ENCODE results near the gene DPP7. TPM values are rescaled to one million over a fixed set of nuclear protein-coding genes. Genes with fewer than 3 reads are reported as not detected.

Gene DPP7
- polyA plus RNA-seq, 3 donors from 2014 or later: 136 to 176 (median 168) TPM

DNA sequence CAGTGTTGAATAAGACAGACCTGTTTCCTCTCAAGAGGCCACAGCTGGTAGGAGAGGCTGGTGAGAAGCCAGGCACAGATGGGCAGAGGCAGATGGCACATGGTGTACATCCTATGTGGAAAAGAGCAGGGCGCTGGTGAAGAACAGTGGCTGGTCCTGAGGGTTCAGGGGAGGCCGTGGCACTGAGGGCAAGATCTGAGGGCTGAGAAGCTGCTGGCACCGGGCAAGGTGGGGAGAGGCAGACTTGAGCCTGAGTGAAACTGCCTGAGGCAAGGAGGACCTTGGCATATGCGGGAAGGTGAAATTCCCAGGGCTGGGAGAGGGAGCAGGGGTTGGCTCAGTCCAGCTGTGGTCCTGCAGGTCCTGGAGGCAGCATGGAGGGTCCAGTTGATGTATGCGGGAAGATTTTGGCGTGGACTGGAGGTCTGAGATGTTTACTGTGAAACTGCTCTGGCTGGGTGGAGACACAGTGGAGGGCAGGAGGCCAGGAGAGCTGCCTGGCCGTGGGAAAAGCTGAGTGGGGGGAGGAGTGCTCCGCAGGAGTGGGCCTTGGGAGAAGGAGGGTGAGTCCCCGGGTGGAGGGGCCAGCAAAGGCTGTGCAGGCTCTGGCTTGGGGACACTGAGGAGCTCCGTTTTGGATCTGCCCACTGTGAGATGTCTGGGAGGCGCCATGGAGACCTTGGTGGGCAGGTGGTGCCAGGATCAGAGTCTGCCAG, 25.1 kb downstream of the DPP7 start:
- DNase-seq: no peak
- Mint-ChIP-seq H3K27ac (peak overlapping the region in 4 of 6 donors; percentile 53 to 90 (median 76)), H3K9me3 (no peaks in the 10 kb centered on the region), H3K27me3 (ENCODE audit: low read depth in 3 of 3) (peaks cover 4 to 8% (median 5%) of the 10 kb centered on the region in 3 donors), H3K36me3 (peaks cover 0 to 10% (median 10%) of the 10 kb centered on the region in 3 donors), H3K4me3 (peak overlapping the region in 2 of 5 donors; percentile 10 to 20), H3K4me1 (peaks cover 21 to 28% of the 10 kb centered on the region in 2 donors)

DNA sequence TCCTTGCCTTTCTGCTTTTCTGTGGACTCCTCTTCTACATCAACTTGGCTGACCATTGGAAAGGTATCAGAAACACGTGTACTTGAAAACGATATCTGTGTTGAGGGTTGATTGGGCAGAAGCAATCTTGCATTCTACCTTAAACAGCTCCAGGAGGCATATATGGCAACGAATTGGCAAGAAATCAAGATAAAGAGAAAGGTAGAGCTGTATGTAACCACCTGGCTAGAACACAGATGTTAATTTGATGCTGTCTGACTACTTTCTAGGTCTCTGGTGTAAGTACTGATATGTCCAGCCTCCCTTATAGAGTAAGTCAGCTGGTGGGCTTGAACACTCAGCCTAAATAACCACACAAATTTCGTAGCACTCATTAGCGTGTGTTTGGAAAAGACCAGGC, 26.4 kb downstream of the DPP7 start:
- peak overlapping the region; percentile 43 to 96 (median 90) for H3K27ac Mint-ChIP-seq
- peak overlapping the region; percentile 85 to 89 (median 87) for H3K4me3 Mint-ChIP-seq
- no peaks in the 10 kb centered on the region for H3K9me3 Mint-ChIP-seq
- peaks cover 19 to 28% of the 10 kb centered on the region in 2 donors for H3K4me1 Mint-ChIP-seq
- peaks cover 4 to 8% (median 5%) of the 10 kb centered on the region in 3 donors for H3K27me3 Mint-ChIP-seq (ENCODE audit: low read depth in 3 of 3)
- peaks cover 0 to 10% (median 7%) of the 10 kb centered on the region in 3 donors for H3K36me3 Mint-ChIP-seq
- DNase-seq: no peak

DNA sequence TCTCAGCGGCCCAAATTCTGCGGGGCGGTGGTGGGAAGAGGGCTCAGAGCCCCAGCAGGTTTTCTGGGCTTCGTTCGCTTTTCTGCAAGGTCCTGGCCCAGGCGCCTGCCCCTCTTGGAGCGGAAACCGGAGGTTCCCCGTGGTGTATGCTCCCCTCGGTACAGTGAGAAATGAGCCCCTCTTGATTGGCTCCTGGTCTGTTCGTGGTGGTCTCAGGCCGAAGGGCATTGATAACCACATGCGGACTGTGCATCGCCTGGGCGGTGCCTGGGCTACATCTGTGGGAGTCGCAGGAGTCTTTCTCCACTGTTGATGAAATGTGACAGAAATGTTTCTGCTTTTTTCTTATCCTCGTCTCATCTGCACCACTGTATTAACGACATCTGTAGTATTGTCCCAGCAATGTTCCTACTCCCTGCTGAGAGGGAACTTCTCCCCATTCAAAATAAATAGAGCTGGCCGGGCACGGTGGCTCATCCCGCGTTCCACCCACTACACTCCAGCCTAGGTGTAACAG, 27.1 kb downstream of the DPP7 start:
- H3K27ac Mint-ChIP-seq: peak overlapping the region; percentile 43 to 96 (median 90)
- DNase-seq: no peak
- H3K9me3 Mint-ChIP-seq: no peaks in the 10 kb centered on the region
- H3K27me3 Mint-ChIP-seq (ENCODE audit: low read depth in 3 of 3): peaks cover 4 to 8% (median 5%) of the 10 kb centered on the region in 3 donors
- peaks cover 19 to 28% of the 10 kb centered on the region in 2 donors for H3K4me1 Mint-ChIP-seq
- H3K4me3 Mint-ChIP-seq: peak overlapping the region; percentile 85 to 89 (median 87)
- H3K36me3 Mint-ChIP-seq: peaks cover 0 to 8% (median 5%) of the 10 kb centered on the region in 3 donors

DNA sequence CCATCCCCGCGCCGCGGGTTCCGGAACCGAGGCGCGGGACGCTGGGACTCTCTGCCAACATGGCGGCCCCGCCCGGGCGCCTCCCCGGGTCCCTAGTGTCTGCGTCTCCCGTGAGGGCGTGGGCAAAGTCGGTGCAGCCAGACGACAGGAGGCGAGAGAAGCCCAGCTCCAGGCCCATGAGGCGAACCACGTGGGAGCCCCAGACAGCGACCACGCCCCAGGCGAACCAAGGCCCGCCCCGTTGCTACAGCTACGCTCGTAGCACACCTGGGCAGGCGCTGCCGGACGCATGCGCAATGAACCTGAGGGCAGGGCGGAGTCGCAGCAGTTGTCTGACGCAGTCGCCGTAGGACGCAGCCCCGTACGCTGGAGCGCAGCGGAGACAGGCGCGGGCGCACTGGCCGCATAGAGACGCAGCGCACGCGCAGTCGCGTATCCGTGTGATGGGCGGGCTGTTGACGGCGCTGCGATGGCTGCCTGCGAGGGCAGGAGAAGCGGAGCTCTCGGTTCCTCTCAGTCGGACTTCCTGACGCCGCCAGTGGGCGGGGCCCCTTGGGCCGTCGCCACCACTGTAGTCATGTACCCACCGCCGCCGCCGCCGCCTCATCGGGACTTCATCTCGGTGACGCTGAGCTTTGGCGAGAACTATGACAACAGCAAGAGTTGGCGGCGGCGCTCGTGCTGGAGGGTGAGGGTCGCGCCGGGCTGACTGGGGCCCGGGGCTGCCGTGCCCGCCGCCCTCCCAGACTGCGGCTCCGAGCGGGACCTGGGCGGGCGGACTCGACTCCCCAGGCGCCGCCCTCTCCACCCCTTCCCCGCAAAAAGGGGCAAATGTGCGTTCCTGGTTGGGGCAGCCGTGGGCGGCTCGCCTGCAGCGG, 27.8 kb downstream of the DPP7 start, which contains the start of gene MAN1B1:
Gene MAN1B1, plus strand, starts transcription at position 455 of the 878 bp plus-strand sequence. Its CDS starts 15 bp downstream, at position 470.
- Mint-ChIP-seq H3K4me3 (peak within 1 kb of the TSS; percentile 85 to 91 (median 89)), H3K4me1 (peaks cover 19 to 28% of the 10 kb centered on the region in 2 donors), H3K9me3 (no peaks in the 10 kb centered on the region), H3K27ac (peak within 1 kb of the TSS; percentile 90 to 96 (median 93)), H3K36me3 (peaks cover 0 to 7% (median 4%) of the 10 kb centered on the region in 3 donors), H3K27me3 (ENCODE audit: low read depth in 3 of 3) (peaks cover 4 to 8% (median 5%) of the 10 kb centered on the region in 3 donors)
- DNase-seq: peak; percentile 98 to 99 (median 99)

DNA sequence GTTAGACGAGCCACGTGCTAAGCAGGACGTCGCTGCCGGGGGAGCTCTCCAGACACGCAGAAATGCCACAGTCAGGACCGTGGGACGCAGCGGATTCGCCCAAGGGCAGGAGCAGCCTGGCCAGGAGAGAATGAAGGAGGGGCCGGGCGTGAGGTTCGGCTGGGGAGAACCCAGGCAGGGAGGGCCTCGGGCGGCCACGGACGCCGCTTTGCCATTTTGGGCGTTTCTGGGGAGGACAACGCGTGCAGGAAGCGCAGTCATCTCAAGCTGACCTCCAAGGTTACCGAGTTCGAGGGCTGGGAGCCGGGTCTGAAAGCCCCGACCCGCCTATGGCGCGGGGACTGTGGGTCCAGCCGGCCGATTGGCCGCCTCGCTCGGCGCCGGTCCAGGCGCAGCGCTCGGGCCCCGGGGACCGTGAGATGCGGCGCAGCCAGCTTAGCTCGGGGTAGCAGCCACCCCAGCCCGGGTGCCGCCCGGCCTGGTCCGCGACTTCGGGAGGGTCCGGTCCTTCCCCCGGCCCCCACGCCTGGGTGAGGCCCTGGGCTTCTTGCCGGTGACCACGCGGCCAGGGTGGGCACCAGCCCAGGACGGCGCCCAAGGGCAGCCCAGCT, 28.5 kb downstream of the DPP7 start:
- H3K9me3 Mint-ChIP-seq: no peaks in the 10 kb centered on the region
- peaks cover 4 to 8% (median 5%) of the 10 kb centered on the region in 3 donors for H3K27me3 Mint-ChIP-seq (ENCODE audit: low read depth in 3 of 3)
- H3K4me3 Mint-ChIP-seq: peak overlapping the region; percentile 84 to 91 (median 89)
- peaks cover 19 to 28% of the 10 kb centered on the region in 2 donors for H3K4me1 Mint-ChIP-seq
- H3K36me3 Mint-ChIP-seq: peaks cover 0 to 5% (median 4%) of the 10 kb centered on the region in 3 donors
- DNase-seq: peak in 1 of 3 donors; percentile 28
- peak overlapping the region; percentile 87 to 94 (median 93) for H3K27ac Mint-ChIP-seq

DNA sequence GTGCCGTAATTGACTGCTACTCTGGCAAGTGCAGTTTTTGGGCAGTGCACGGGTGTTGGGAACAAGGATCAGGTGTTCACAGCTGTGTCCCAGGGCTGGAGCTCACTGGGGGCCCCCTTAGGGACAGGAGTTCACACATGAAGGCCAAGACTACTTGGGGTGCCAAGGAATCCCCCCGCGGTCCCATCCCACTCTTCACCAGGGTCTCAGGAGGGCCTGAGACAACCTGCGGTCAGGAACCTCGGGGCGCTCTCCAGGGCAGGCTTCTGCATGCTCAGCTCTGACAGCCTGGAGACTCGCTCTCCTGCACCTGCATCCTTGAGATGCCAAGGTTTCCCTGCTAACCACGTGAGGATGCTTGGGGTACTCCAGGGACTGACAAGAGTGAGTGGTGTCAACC, 30.0 kb downstream of the DPP7 start:
- Mint-ChIP-seq H3K4me1 (peaks cover 22 to 27% of the 10 kb centered on the region in 2 donors), H3K4me3 (no peak overlapping the region), H3K27me3 (ENCODE audit: low read depth in 3 of 3) (peaks cover 4 to 8% (median 5%) of the 10 kb centered on the region in 3 donors), H3K36me3 (peaks cover 0 to 4% (median 4%) of the 10 kb centered on the region in 3 donors), H3K27ac (no peak overlapping the region), H3K9me3 (no peaks in the 10 kb centered on the region)
- no peak for DNase-seq

DNA sequence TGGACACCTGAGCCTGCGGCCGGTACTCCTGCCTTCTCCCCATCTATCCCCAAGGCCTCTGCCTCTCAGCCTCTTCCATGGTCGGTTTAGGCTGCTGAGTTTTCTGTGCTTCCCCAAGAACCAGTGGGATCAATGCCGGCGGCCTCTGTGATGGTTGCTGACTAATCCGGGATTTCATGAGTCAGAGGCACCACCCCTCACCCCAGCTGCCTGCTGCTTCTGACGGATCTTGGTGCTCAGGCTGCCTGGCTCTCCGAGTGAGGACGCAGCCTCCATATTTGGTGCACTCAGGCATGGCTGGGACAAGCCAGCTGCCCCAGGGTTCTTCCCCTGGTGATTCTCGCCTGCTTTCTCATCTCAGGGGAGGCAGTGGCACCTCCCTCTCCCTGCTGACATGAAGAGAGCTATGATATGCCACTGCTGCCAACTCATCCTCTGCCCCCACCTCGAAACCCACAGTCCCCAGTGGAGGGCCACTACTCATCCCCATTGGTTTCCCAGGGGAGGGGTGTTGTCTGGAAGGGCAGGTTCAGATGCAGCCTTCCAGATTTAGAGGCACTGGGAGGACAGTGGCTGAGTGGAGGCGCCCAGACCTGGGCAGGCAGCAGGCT, 31.0 kb downstream of the DPP7 start:
- no peaks in the 10 kb centered on the region for H3K36me3 Mint-ChIP-seq
- H3K4me1 Mint-ChIP-seq: peaks cover 17 to 21% of the 10 kb centered on the region in 2 donors
- no peak for DNase-seq
- no peak overlapping the region for H3K27ac Mint-ChIP-seq
- peaks cover 4 to 5% (median 5%) of the 10 kb centered on the region in 3 donors for H3K27me3 Mint-ChIP-seq (ENCODE audit: low read depth in 3 of 3)
- H3K9me3 Mint-ChIP-seq: no peaks in the 10 kb centered on the region
- no peak overlapping the region for H3K4me3 Mint-ChIP-seq

DNA sequence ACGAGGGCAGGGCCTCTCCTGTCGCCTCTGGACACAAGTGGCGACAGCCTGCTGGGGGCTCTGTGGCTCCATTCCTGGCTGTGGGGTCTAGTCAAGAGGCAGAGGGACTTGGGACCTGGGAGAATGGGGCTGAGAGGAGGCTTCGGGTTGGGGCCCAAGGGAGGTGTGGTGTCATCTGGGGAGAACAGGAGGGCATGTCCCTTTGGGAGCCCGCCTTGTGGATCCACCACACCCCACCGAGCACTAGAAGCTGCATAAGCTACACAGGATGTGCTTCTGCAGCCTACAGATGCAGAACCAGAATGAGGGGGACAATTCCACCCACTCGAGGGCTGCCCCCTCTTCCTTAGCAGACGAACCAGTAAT, 31.6 kb downstream of the DPP7 start:
- DNase-seq: no peak
- Mint-ChIP-seq H3K36me3 (no peaks in the 10 kb centered on the region), H3K27ac (no peak overlapping the region), H3K27me3 (ENCODE audit: low read depth in 3 of 3) (peaks cover 4 to 5% (median 4%) of the 10 kb centered on the region in 3 donors), H3K4me3 (no peak overlapping the region), H3K9me3 (no peaks in the 10 kb centered on the region), H3K4me1 (peaks cover 13 to 15% of the 10 kb centered on the region in 2 donors)

DNA sequence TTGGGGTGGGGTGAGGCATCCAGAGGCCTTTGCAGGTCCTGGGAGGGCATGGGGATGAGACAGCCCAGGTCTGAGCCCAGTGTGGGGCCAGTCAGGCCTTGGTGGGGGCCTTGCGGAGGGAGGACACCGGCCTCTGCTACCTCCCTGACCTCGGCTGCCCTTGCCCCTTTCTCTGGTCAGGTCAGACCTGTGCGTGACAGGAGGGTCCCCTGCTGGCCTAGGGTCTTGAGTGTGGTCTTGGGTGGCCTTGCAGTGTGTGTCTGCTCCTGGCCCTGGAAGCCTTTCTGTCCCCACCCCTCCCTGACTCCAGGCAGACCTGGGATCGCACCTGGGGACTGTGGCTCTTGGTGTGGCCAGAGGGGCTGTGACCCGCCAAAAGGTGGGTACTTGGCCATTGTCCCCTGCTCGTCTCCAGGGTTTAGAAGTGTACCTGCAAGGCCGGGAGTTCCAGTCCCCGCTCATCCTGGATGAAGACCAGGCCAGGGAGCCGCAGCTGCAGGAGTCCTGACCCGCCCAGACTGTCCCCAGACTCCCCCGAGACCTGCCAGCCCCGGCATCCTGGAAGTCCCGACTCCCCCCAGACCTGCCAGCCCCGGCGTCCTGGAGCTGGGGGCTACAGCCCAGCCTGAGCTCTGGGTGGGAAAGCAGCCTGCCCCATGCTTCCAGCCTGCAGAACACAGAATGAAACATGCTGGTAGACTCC, 32.2 kb downstream of the DPP7 start:
- Mint-ChIP-seq H3K27me3 (ENCODE audit: low read depth in 3 of 3) (peaks cover 4 to 5% (median 4%) of the 10 kb centered on the region in 3 donors), H3K4me1 (peaks cover 8 to 10% of the 10 kb centered on the region in 2 donors), H3K36me3 (no peaks in the 10 kb centered on the region), H3K9me3 (no peaks in the 10 kb centered on the region), H3K4me3 (no peak overlapping the region), H3K27ac (no peak overlapping the region)
- DNase-seq: no peak

DNA sequence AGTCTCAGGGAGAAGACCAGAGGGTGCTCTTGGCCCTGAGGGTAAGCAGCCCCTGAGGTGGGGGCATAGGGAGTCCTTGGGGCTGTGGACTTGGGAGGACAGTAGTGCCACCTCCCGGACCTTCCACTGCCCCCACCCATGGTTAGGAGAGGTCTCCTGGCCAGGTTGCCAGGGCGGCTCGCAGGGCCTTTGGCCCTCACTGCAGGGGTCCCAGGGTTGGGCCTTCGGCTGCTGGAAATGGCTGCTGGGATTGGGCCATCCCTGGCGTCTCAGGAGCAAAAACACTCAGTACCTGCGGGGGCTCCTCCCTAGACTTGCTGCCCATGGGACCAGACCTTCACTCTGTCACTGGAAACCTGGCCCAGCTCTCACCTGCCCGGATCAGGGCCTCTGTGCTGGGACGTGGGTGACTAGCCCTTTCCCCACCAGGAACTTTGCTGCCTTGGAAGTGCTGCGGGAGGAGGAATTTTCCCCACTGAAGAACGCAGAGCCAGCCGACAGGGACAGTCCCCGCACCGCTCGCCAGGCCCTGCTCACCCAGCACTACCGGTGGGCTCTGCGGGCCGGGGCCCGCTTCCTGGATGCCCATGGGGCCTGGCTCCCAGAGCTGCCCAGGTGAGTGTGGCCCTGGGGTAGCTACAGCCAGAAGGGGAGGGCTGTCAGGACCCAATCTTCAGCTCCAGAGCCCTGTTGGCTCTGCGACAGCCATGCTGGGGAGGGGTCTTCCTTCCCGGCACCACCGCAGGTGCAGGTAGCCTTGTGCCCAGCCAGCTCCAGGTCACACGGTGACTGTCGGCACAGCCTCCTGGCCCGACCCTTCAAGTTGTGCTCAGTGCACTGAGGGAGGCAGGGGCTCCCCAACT, 34.0 kb downstream of the DPP7 start:
- Mint-ChIP-seq H3K36me3 (no peaks in the 10 kb centered on the region), H3K9me3 (no peaks in the 10 kb centered on the region), H3K4me3 (peak overlapping the region in 1 of 5 donors; percentile 38), H3K4me1 (peaks cover 2 to 4% of the 10 kb centered on the region in 2 donors), H3K27ac (no peak overlapping the region), H3K27me3 (ENCODE audit: low read depth in 3 of 3) (peaks cover 0 to 2% (median 0%) of the 10 kb centered on the region in 3 donors)
- DNase-seq: no peak

DNA sequence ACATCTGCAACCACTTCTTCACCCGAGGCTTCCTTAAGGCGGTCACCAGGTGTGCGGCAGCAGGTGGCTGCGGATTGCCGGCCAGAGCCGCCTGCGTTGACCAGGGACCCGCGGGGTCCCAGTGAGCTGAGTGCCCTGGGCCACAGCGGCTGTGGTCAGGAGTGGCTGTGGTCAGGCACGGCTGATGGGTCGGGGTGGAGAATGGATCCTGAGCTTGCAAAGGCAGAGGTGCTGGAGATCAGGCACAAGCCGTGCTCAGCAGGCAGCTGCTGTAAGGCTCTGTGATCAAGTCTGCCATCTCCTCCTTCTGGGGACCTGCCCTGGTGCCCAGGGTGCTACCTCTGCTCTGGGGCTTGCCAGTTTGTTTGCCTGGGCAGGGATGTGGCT, 35.1 kb downstream of the DPP7 start:
- Mint-ChIP-seq H3K27ac (peak overlapping the region in 1 of 6 donors; percentile 50), H3K27me3 (ENCODE audit: low read depth in 3 of 3) (no peaks in the 10 kb centered on the region), H3K4me3 (peak overlapping the region in 3 of 5 donors; percentile 32 to 44 (median 38)), H3K4me1 (peaks cover 0 to 3% of the 10 kb centered on the region in 2 donors), H3K9me3 (no peaks in the 10 kb centered on the region), H3K36me3 (no peaks in the 10 kb centered on the region)
- DNase-seq: no peak

All from immature natural killer cell (primary cell).